Activated CD4-positive, alpha-beta T cell treated with anti-CD3 and anti-CD28 coated beads, Interleukin-2, amount 50 U/mL, for 1 hour (primary cell): ENCODE data around the gene TRAPPC3L.

Experiments used
- DNase-seq: peaks from one replicate; pipeline ENCODE4 v3.0.0-alpha.2; 2020

Gene TRAPPC3L

GRCh38 chr6:116461932-116462885 is 83.3 kb downstream of the TRAPPC3L start:
- peak; percentile 23 for DNase-seq

DNA sequence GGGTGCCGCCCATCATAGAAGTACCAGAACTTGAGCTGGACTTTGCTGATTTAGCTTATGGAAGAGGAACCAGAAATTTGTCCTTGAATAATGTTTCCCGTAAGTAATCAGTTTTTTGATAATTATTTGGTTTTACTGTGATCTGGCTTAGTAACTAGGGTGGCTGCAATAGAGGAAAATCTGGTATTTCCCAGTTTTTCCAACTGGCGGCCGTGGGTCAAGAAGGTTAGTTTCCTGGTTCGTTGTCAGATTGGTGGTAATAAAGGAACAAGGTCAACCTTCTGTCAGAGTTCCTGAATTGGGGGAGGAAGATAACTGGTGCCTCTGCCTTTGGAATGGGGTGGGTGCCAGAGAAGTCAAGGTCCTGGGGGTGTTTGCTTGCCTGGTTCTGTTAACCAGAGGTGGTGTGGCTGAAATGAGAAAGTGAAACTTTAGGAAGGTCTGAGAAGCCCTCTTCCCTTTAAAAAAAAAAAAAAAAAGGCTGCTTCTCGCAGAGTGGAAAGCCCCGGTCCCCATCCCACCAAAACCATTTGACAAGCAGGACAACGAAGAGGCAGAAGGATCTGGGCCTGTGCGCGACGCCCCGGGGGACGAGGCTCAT is 84.1 kb downstream of the TRAPPC3L start, which contains the start of gene CALHM6:
Gene CALHM6, plus strand, starts transcription at position 45 of the 601 bp plus-strand sequence. Its CDS starts 555 bp downstream, at position 600.
- DNase-seq: no peak

DNA sequence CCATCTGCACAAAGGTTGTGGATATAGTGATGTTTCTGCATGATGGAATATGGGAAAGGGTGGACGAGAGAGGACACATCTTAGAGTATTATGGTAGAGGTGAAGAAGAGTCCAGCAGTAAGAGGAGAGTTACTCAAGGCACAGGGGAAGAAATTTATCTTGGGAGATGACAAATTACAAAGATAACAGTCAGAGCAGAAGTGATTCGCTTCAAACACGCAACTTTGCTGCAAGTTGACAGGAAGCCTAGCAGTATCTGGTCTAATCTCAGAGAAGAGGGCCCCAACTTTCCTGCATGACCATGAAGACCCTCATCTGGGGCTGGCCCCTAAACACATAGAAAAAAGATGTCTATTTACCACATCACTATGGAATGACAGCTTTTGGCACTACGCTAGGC is 85.6 kb downstream of the TRAPPC3L start:
- DNase-seq: no peak

DNA sequence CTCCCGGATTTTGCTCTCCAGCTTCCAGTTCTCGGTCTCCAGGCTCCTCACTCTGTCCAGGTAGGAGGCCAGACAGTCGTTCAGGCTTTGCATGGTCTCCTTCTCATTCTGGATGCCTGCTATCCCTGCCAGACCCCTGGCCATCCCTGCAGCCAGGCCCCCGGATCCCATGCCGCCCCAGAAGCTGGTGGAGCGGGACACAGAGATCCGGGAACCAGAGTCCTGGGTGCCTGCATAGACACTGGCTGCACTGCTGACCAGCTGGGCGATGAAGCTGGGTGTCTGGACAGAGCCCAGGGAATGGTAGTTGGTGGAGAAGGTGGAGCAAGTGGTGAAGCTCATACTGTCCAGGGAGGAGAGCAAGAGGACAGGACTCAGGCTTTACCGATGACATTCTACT is 87.2 kb downstream of the TRAPPC3L start:
- no peak for DNase-seq

- no peak for DNase-seq
Observed at GRCh38 chr6:116456927-116457326, 88.6 kb downstream of the TRAPPC3L start.

DNA sequence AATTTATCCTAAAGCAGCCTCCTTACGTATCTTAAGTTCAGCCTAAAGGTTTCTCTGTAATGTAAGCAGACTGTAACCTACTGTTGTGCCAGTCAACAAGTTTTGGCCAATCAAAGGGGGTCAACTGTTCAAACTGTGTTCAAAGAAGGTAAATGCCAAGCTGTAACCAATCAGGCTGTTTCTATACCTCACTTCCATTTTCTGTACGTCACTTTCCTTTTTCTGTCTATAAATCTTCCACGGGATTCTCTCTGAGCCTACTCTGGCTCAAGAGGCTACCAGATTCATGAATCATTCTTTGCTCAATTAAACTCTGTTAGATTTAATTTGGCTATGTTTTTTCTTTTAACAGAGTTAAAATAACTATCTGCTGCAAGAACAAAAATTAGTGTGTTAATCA is 89.4 kb downstream of the TRAPPC3L start:
- no peak for DNase-seq

DNA sequence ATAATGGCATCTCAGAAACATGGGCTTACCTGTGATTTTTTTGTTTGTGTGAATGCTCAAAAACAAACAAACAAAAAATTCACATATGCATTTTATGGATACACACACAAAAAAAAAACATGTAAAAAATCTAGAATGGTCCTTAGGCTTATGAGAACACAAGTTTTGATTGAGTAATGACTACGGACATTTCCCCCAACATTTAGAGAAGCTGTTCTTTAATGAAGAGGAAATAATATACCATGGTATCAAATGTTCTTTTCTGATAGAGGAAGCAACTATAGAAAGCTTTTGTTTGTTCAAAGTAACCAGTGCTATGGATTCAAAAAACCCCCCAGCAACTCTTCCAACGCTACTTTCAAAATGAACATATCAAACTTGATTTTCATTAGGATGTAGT is 93.0 kb downstream of the TRAPPC3L start:
- DNase-seq: no peak

DNA sequence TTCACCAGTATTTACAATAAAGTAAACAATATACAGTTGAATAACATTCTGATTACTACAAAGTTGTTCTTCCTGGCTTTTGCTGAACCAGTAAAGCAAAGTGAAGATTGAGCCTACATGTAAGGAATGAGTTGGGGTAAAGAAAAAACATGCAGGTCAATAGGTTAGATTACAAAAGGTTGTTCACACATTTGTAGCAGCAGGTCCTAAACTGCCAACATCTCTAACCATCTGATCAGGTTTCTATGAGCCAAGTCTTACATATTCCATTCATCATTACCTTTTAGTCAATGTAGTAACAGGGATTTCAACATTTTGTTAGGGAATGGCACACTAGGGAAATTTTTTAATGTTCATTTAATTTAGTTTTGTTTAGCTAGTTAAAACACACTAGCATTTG is 93.6 kb downstream of the TRAPPC3L start:
- DNase-seq: no peak

GRCh38 chr6:116450769-116451740 is 94.4 kb downstream of the TRAPPC3L start:
- DNase-seq: no peak

DNA sequence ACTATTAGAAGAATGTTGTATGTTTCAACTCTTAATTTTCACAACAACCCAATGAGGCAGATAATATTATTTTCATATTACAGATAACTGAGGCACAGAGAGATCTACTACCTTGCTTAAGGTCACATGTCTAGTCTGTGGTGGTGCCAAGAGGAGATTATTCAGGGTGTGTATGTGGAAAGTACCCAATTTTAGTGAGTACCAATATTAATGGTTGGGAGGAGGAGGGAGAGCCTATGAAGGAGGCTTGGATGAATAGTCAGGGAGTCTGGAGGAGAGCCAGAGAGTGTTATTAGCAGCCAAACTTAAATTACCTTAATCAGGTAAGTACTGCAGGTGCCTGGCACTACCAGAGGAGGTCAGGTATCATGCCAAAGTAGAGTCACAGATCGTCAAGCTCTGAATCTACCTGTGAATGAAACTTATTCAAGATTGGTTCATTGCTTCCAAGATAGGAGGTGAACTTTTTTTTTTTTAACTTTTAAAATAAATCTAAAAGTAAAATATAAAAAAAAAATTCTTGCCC is 95.2 kb downstream of the TRAPPC3L start:
- DNase-seq: no peak

- no peak for DNase-seq
Observed at GRCh38 chr6:116449565-116449964, 95.9 kb downstream of the TRAPPC3L start.

- no peak for DNase-seq
Observed at GRCh38 chr6:116447496-116448011, 97.9 kb downstream of the TRAPPC3L start.

DNA sequence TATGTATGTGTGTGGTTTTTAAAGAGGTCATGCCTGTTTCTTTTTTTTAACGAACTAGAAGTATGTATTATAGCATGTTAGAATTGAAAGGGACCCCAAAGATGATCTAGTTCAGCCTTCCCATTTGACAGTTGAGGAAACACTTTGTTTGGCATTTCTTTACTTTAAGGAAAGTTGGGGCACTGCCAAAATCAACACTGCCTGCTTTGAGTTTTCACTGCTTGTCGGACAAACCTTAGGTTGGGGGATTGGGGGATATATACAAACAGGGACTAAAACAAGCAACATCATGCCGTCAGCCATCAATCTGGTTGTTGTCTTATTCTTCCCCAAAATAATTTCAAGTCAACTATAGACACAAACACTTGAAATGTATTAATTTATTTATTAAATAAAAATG is 98.4 kb downstream of the TRAPPC3L start:
- DNase-seq: no peak

DNA sequence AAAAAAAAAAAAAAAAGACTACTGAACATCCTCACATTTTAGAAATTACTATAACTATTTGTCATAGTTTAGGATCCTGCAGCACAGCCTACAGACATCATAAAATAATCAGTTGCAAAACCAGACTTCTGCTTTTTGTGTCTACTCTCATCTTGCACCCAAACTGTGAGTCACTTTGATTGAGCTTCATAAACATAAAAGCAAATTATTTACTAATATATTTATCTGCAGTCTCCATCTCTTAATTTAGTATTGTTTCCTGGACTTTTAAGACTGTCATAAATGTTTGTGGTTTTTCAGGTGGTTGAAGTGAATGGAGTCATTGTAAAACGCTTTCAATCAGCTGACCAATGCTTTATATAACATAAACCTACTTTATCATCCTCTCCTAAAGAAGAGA is 99.1 kb downstream of the TRAPPC3L start:
- DNase-seq: no peak

GRCh38 chr6:116445102-116445501 is 100.4 kb downstream of the TRAPPC3L start:
- DNase-seq: no peak
